Measurements from ENCODE around the gene LRRTM1. TPM values are rescaled to one million over a fixed set of nuclear protein-coding genes. Genes with fewer than 3 reads are reported as not detected.

The LRRTM1 gene
- total RNA-seq = 1 to 10 TPM in 3 of 4 donors, under 1 TPM in 1; 0.83 to 2.6 (median 1.7) TPM

DNA sequence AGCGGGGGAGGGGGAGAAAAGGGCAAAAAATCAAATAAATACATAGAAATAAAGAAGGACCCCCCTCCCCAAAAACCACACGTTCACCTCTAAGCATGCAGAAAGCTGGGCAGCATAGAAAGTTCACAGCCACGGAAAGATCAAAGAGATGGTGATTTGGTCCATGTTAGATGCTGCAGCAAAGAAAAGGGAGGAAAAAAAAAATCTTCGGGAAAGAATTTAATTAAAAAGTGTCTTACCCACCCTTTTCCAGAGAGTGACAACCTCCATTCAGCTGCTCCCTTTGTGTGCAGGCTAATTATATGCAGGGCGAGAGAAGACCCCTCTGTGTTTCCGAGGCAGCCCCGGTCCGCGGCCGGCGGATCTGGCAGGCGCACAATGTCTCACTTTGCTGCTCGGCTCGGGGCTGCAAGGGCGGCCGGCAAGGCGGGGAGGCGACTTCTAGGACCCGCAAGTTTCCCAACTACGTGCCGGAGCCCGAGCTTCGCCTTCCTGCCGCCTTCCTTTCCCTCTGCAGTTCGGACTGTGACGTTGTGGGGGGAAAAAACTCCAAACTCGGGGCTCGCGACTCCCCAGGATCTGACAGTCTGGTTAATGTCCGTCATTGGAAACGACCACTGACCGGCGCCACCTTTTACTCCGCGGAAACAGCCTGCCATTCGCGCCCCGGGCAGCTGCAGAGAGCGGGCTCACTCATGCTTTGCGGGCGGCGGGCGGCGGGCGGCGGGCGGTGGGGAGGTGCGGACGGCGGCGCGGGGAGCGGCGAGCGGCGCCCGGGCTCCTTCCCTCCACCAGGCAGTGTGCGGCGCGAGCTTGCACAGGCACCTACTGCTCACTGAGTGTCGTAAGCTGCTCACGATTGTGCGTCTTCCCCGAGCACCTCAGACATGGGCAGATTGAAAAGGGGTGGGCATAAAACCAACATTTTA, at the start of gene LRRTM1:
Gene LRRTM1, minus strand, starts transcription at position 844 of the 929 bp plus-strand sequence. CDS start 933 bp downstream, outside the sequence.
- under 1% methylated on average over 37 of the region's 64 CpGs for WGBS

GRCh38 chr2:80351231-80351630, 46.7 kb upstream of the LRRTM1 start:
- no peak overlapping the region for H3K27ac ChIP-seq (replicated peaks in 1 of 4)
- no peak for DNase-seq (ENCODE audit: extremely low spot score)
- H3K36me3 ChIP-seq = no peaks in the 10 kb centered on the region
- intact Hi-C loops (cut with DNase I) = no loop called here
- TF ChIP-seq POLR2A (IDR thresholded peaks at IDR 0.05; ENCODE audit: low read depth) (no peak), POLR2AphosphoS5 (IDR thresholded peaks at IDR 0.05) (no peak)
- no peaks in the 10 kb centered on the region for H3K9me3 ChIP-seq
- 89% methylated on average over 3 of the region's 3 CpGs for WGBS
- H3K4me3 ChIP-seq = no peak overlapping the region
- no peaks in the 10 kb centered on the region for H3K4me1 ChIP-seq
- H3K27me3 ChIP-seq = no peaks in the 10 kb centered on the region

More for the DNA sequence above, at the start of gene LRRTM1:
- Histone ChIP-seq H3K27me3 (peaks cover 0 to 50% (median 19%) of the 10 kb centered on the region in 4 donors), H3K27ac (replicated peaks in 1 of 4) (peak within 1 kb of the TSS in 3 of 4 donors; percentile 2 to 47 (median 21)), H3K4me1 (peaks cover 15 to 31% (median 27%) of the 10 kb centered on the region in 4 donors), H3K4me3 (peak within 1 kb of the TSS; percentile 50 to 64 (median 56)), H3K36me3 (no peaks in the 10 kb centered on the region), H3K9me3 (no peaks in the 10 kb centered on the region)
- TF ChIP-seq EP300 (IDR thresholded peaks at IDR 0.05) (no peak), POLR2AphosphoS5 (IDR thresholded peaks at IDR 0.05) (no peak), POLR2A (IDR thresholded peaks at IDR 0.05; ENCODE audit: low read depth) (no peak)
- TF ChIP-seq, protein P1, sequence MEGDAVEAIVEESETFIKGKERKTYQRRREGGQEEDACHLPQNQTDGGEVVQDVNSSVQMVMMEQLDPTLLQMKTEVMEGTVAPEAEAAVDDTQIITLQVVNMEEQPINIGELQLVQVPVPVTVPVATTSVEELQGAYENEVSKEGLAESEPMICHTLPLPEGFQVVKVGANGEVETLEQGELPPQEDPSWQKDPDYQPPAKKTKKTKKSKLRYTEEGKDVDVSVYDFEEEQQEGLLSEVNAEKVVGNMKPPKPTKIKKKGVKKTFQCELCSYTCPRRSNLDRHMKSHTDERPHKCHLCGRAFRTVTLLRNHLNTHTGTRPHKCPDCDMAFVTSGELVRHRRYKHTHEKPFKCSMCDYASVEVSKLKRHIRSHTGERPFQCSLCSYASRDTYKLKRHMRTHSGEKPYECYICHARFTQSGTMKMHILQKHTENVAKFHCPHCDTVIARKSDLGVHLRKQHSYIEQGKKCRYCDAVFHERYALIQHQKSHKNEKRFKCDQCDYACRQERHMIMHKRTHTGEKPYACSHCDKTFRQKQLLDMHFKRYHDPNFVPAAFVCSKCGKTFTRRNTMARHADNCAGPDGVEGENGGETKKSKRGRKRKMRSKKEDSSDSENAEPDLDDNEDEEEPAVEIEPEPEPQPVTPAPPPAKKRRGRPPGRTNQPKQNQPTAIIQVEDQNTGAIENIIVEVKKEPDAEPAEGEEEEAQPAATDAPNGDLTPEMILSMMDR (IDR thresholded peaks at IDR 0.05) = no peak
- no peak for DNase-seq (ENCODE audit: extremely low spot score)
- intact Hi-C loops (cut with DNase I) = no loop called here

GRCh38 chr2:80348953-80349352, 44.4 kb upstream of the LRRTM1 start:
- intact Hi-C loops (cut with DNase I) = no loop called here
- no peak overlapping the region for H3K4me3 ChIP-seq
- no peak overlapping the region for H3K27ac ChIP-seq (replicated peaks in 1 of 4)
- no peaks in the 10 kb centered on the region for H3K4me1 ChIP-seq
- DNase-seq (ENCODE audit: extremely low spot score) = no peak
- no peaks in the 10 kb centered on the region for H3K9me3 ChIP-seq
- H3K36me3 ChIP-seq = no peaks in the 10 kb centered on the region
- no peak for TF ChIP-seq POLR2AphosphoS5 (IDR thresholded peaks at IDR 0.05)
- TF ChIP-seq, protein P1 (IDR thresholded peaks at IDR 0.05) = no peak
- TF ChIP-seq POLR2A (IDR thresholded peaks at IDR 0.05; ENCODE audit: low read depth) = no peak
- TF ChIP-seq EP300 (IDR thresholded peaks at IDR 0.05) = no peak
- H3K27me3 ChIP-seq = no peaks in the 10 kb centered on the region

GRCh38 chr2:80348078-80348477, 43.5 kb upstream of the LRRTM1 start:
- no peak for TF ChIP-seq EP300 (IDR thresholded peaks at IDR 0.05)
- TF ChIP-seq POLR2AphosphoS5 (IDR thresholded peaks at IDR 0.05) = no peak
- no peak for TF ChIP-seq POLR2A (IDR thresholded peaks at IDR 0.05; ENCODE audit: low read depth)
- TF ChIP-seq, protein P1 (IDR thresholded peaks at IDR 0.05) = no peak
- Histone ChIP-seq H3K27me3 (no peaks in the 10 kb centered on the region), H3K27ac (replicated peaks in 1 of 4) (no peak overlapping the region), H3K4me3 (no peak overlapping the region), H3K36me3 (no peaks in the 10 kb centered on the region), H3K4me1 (no peaks in the 10 kb centered on the region), H3K9me3 (no peaks in the 10 kb centered on the region)
- WGBS = 77% methylated on average over 1 of the region's 1 CpG
- DNase-seq (ENCODE audit: extremely low spot score) = no peak
- intact Hi-C loops (cut with DNase I) = no loop called here

GRCh38 chr2:80340022-80340421, 35.5 kb upstream of the LRRTM1 start:
- DNase-seq (ENCODE audit: extremely low spot score) = no peak
- WGBS = 81% methylated on average over 3 of the region's 3 CpGs
- Histone ChIP-seq H3K9me3 (no peaks in the 10 kb centered on the region), H3K4me1 (no peaks in the 10 kb centered on the region), H3K36me3 (no peaks in the 10 kb centered on the region), H3K27ac (replicated peaks in 1 of 4) (no peak overlapping the region), H3K4me3 (no peak overlapping the region), H3K27me3 (no peaks in the 10 kb centered on the region)
- intact Hi-C loops (cut with DNase I) = no loop called here
- TF ChIP-seq EP300 (IDR thresholded peaks at IDR 0.05) (no peak), POLR2AphosphoS5 (IDR thresholded peaks at IDR 0.05) (no peak), POLR2A (IDR thresholded peaks at IDR 0.05; ENCODE audit: low read depth) (no peak)
- TF ChIP-seq, protein P1 (IDR thresholded peaks at IDR 0.05) = no peak

All from esophagus muscularis mucosa (tissue), 4 donors.